TTC549 (cell line): ENCODE results near the gene LAMA3.

Experiments used
- FAIRE-seq: peaks from 2 replicates; lab custom pipeline; 2012; peaks lifted over from hg19 to GRCh38; lab: Jason Lieb, UNC

LAMA3 gene

DNA sequence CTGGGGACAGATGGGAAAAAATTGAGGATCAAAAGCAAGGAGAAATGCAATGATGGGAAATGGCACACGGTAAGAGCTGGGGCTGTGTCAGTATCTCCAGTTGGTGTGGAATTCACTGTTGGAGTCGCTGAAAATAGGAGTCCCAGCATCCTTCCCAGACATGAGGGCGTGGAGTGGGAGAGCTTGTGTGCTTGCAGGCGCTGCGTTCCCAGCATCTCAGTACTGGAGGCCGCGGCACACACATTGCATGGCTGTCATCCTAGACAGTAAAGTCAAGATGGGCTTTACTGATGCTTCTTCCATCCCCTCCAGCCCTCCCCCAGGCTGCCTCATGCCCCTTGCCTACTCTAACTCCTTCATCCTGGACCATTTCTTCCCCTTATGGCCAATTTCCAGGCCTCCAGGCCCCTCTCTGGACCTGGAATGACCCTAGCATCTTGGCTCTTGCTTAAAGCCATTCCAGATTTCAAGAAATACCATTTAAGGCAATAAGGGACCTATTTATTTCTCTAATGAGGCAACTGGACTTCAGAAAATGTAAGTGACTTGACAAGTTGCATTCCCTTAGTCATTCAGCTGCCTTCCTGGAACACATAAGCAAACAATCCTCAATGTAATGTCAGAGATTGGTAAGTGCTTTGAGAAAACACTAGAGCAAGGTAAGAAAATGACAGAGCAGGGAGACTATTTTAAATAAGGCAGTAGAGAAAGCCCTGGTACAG, 254.8 kb downstream of the LAMA3 start:
- FAIRE-seq: no peak

DNA sequence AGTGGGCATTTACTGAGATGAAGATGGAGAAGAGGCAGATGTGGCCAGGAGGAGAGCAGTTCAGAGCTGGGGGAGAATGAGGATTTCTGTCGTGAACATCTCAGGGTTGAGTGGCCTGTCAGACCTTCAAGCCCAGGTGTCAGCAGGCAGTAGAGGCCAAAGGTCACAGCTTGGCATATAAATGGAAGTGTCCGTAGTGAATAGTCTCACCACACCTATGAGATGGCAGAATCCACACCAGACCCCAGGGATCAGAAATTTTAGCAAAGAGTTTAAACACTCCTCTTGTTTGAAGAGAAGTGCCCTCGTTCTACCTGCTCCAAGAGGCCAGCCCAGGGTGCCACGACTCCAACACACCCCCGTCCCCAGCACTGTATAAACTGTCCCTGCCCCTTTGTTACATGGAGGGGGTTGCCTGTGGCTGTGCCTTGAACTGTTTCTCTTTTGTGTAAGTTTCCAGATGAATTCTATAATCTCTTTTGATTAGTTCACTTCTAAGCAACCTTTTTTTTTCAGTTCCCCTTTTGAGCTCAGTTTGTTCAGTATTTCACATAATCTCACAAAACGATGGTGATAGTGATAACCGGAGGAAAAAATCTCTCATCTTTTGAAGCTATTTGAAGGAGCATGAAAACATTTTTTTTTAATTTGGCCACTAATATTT, 256.3 kb downstream of the LAMA3 start:
- FAIRE-seq: no peak

DNA sequence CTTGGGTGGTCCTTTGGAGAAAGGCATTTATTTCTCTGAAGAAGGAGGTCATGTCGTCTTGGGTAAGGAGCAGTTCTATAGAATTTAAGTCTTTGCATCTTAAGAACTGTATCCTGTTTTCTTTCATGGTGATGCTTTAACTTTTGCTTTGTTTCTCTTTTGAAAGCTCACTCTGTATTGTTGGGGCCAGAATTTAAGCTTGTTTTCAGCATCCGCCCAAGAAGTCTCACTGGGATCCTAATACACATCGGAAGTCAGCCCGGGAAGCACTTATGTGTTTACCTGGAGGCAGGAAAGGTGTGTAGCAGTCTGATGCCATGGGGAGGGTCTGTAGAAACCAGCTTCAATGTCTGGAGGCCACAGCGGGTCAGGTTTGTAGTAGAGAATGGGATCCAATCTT, 260.6 kb downstream of the LAMA3 start:
- no peak for FAIRE-seq

- FAIRE-seq: no peak
These were observed 261.4 kb downstream of the LAMA3 start for GRCh38 chr18:23950644-23951043.

DNA sequence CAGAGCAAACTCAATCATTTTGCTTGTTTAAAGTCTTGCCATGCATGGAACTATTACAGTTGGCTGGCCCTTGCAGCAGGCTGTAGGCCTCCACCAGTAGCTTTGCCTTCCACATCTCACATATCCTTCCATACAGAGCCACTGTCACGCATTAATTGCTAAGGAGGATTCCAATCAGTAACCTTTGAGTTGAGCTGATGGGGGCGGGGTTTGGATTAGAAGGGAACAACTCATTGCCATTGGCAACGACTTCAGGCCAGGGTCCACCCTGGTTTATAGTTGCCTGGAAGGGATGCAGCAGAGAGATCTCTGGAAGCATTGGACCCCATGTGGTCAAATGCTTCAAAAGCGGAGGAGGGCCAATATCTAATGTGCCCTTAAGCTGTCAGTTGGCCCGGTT, 262.0 kb downstream of the LAMA3 start:
- no peak for FAIRE-seq

GRCh38 chr18:23953984-23954383, 264.7 kb downstream of the LAMA3 start:
- FAIRE-seq: no peak

GRCh38 chr18:23956483-23956882, 267.2 kb downstream of the LAMA3 start:
- FAIRE-seq: no peak

DNA sequence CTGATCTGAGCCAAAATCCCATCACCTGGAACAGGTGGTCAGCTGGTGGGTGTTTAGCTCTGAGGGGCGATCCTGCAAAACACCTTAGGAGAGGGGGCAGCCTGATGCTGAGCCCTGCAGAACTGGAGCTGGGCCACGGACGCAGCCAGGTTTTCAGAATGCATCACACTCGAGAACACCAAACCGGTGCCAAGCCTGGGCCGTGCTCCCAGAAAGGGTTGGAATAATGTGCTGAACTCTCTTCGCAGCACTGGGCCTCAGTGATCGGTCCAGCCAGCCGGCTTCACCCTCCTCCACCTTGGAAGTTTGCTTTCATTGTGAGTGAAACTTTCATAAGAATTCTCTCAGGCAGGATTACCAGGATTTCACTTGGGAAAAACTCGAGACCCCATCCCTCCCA, 268.8 kb downstream of the LAMA3 start:
- no peak for FAIRE-seq

DNA sequence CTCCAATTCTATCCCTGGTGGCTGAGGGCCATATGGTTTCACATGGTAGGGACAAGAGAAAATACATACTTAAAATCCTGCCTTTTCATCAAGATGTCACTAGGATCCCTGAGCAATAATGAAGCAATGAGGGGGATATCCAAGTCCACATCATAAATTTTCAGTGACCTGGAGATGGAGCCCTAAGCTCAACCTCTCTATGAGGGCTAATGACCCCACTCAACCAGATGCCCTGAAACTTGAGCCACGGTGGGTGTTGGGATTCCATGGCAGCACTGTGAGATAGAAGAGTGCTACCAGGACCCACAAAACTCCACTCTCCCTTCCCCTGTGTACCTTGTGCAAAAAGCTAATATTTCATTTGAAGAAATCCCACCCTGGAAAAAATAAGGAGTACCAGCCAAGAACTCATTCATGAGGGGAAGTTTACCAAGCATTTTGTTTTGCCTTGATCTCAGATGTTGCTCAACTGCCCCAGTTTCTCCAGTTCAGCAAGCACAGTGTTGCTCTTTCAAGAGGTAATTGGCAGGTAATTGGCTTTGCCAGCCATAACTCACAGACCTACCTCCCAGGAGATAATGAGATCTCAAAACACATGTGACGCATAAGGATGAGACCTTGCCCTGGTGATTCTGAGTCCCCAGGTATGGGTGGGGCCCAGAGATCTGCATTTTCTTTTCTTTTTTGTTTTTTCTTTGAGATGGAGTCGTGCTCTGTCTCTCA, 274.4 kb downstream of the LAMA3 start:
- FAIRE-seq: no peak

GRCh38 chr18:23964282-23965238, 275.3 kb downstream of the LAMA3 start:
- FAIRE-seq: no peak

GRCh38 chr18:23966909-23967308, 277.7 kb downstream of the LAMA3 start:
- FAIRE-seq: no peak

DNA sequence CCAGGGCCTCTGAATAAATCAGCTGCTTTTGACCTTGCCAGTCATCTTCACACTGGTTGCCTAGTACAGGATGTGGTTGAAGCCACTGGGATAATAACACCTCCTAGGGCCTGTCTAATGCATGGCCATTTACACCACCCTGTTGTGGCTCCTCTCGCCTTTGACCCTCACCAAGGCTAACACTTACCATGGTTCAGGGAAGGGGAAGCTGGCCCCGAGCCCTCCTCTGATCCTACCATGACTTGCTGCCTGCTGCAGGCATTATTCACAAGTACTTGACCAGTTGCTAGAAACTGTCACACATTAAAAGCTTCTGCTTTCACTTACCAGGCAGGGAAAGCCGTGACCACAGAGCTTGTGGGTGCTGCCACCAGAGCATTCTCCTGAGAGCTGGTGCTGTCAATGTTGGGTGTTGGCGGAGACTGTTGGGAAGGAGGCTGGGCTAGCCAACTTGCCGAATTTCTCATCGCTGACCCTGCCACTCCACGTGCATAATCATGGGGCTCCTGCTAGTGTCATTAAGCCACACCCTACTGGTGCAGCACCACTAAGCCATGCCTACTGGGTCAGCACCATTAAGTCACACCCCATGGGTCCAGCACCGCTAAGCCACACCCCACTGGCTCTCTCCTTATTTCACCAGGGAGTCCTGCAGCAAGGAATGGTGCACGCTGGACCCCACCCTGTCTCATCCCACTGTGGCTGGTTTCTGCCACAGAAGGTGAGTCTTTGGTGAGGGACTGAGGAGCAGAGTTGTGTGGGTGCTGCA, 278.3 kb downstream of the LAMA3 start:
- FAIRE-seq: no peak

GRCh38 chr18:23968638-23969604, 279.7 kb downstream of the LAMA3 start:
- no peak for FAIRE-seq

GRCh38 chr18:23969664-23970063, 280.4 kb downstream of the LAMA3 start:
- FAIRE-seq: no peak

GRCh38 chr18:23970161-23971096, 281.2 kb downstream of the LAMA3 start:
- FAIRE-seq: no peak

GRCh38 chr18:23971097-23971440, 281.8 kb downstream of the LAMA3 start:
- no peak for FAIRE-seq

- FAIRE-seq: no peak
These were observed 282.5 kb downstream of the LAMA3 start for GRCh38 chr18:23971666-23972230.

DNA sequence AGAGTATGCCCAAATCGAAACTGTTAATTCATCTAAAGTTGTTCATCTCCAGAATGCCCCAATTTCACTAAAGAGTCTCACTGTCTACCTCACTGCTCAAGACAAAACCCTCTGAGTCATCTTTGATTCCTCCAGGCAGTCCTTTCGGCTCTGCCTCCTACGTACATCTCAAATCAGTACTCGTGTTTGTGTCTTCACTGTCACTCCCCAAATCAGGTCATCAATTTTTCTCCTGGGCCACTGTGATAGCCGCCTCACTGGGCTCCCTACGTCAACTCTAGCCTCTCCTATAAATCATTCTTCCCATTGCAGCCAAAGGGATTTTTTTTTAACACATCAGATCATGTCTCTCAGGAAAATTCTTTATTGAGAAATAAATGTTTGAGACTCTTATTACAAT, 283.2 kb downstream of the LAMA3 start:
- FAIRE-seq: no peak

GRCh38 chr18:23977103-23977502, 287.9 kb downstream of the LAMA3 start:
- no peak for FAIRE-seq
